ENCODE measurements around the gene CIAO2B.

The CIAO2B gene

GRCh38 chr16:66943426-66944053 is 9.3 kb upstream of the CIAO2B start:
- TF ChIP-seq CTCF (IDR thresholded peaks at IDR 0.05; ENCODE audit: low read length, missing control alignments) = no peak
- no peak for DNase-seq (ENCODE audit: low read depth)
- H3K4me3 ChIP-seq (replicated peaks; ENCODE audit: low read depth, low read length) = no peak overlapping the region

- no peak for DNase-seq (ENCODE audit: low read depth)
- H3K4me3 ChIP-seq (replicated peaks; ENCODE audit: low read depth, low read length) = no peak overlapping the region
- TF ChIP-seq CTCF (IDR thresholded peaks at IDR 0.05; ENCODE audit: low read length, missing control alignments) = no peak
Observed at GRCh38 chr16:66942981-66943380, 8.8 kb upstream of the CIAO2B start.

- no peak for DNase-seq (ENCODE audit: low read depth)
- no peak overlapping the region for H3K4me3 ChIP-seq (replicated peaks; ENCODE audit: low read depth, low read length)
- TF ChIP-seq CTCF (IDR thresholded peaks at IDR 0.05; ENCODE audit: low read length, missing control alignments) = no peak
Observed at GRCh38 chr16:66940236-66940635, 6.0 kb upstream of the CIAO2B start.

- DNase-seq (ENCODE audit: low read depth) = no peak
- no peak for TF ChIP-seq CTCF (IDR thresholded peaks at IDR 0.05; ENCODE audit: low read length, missing control alignments)
- no peak overlapping the region for H3K4me3 ChIP-seq (replicated peaks; ENCODE audit: low read depth, low read length)
Observed at GRCh38 chr16:66939366-66939765, 5.2 kb upstream of the CIAO2B start.

- no peak for DNase-seq (ENCODE audit: low read depth)
- TF ChIP-seq CTCF (IDR thresholded peaks at IDR 0.05; ENCODE audit: low read length, missing control alignments) = no peak
- no peak overlapping the region for H3K4me3 ChIP-seq (replicated peaks; ENCODE audit: low read depth, low read length)
Observed at GRCh38 chr16:66937725-66938337, 3.6 kb upstream of the CIAO2B start.

- DNase-seq (ENCODE audit: low read depth) = no peak
- no peak overlapping the region for H3K4me3 ChIP-seq (replicated peaks; ENCODE audit: low read depth, low read length)
- TF ChIP-seq CTCF (IDR thresholded peaks at IDR 0.05; ENCODE audit: low read length, missing control alignments) = no peak
Observed at GRCh38 chr16:66936889-66937554, 2.8 kb upstream of the CIAO2B start.
